H9 (cell line): Measurements from ENCODE around the gene SERPINE3. TPM values are rescaled to one million over a fixed set of nuclear protein-coding genes. Genes with fewer than 3 reads are reported as not detected.

Experiments used
- DNase-seq: peaks from one replicate; pipeline ENCODE4 v3.0.0-alpha.2; 2017
- H2AFZ ChIP-seq: one replicate; pipeline ENCODE4 v1.6.1; 2013; ENCODE audit warnings: mild to moderate bottlenecking, low read length, control low read depth, moderate library complexity
- H2AK5ac ChIP-seq: 2 replicates; pipeline ENCODE4 v1.6.1; 2013; ENCODE audit warnings: low read length, control low read depth, mixed read lengths; ENCODE audit not compliant: insufficient read length
- H2BK120ac ChIP-seq: one replicate; pipeline ENCODE4 v1.6.1; 2013; ENCODE audit warnings: low read depth, mild to moderate bottlenecking, low read length, control low read depth, inconsistent platforms; ENCODE audit not compliant: poor library complexity, severe bottlenecking
- H2BK12ac ChIP-seq: 2 replicates; pipeline ENCODE4 v1.6.1; 2013; ENCODE audit warnings: low read length, control low read depth, mixed read lengths, low read depth; ENCODE audit not compliant: insufficient read length
- H2BK15ac ChIP-seq: 2 replicates; pipeline ENCODE4 v1.6.1; 2013; ENCODE audit warnings: low read depth, low read length, control low read depth
- H2BK20ac ChIP-seq: one replicate; pipeline ENCODE4 v1.6.1; 2013; ENCODE audit warnings: low read depth, mild to moderate bottlenecking, low read length, control low read depth, inconsistent platforms; ENCODE audit not compliant: poor library complexity, severe bottlenecking
- H2BK5ac ChIP-seq: 2 replicates; pipeline ENCODE4 v1.6.1; 2013; ENCODE audit warnings: low read length, control low read depth, mixed read lengths; ENCODE audit not compliant: insufficient read length
- H3K14ac ChIP-seq: 2 replicates; pipeline ENCODE4 v1.6.1; 2013; ENCODE audit warnings: low read length, control low read depth; ENCODE audit not compliant: insufficient read depth
- H3K18ac ChIP-seq: 2 replicates; pipeline ENCODE4 v1.6.1; 2013; ENCODE audit warnings: low read depth, mild to moderate bottlenecking, mixed read lengths, low read length, control low read depth; ENCODE audit not compliant: insufficient read length
- H3K23ac ChIP-seq: 2 replicates; pipeline ENCODE4 v1.6.1; 2013; ENCODE audit warnings: low read length, control low read depth, mixed read lengths, low read depth; ENCODE audit not compliant: insufficient read length
- H3K23me2 ChIP-seq: 2 replicates; pipeline ENCODE4 v1.6.1; 2013; ENCODE audit warnings: low read depth, mild to moderate bottlenecking, mixed read lengths, low read length, control low read depth; ENCODE audit not compliant: insufficient read length, poor library complexity, severe bottlenecking
- H3K27ac ChIP-seq: 2 replicates; pipeline ENCODE4 v1.5.1; 2013; ENCODE audit warnings: low read length, control low read depth, mixed read lengths, low read depth; ENCODE audit not compliant: insufficient read length
- H3K27me3 ChIP-seq: 2 replicates; pipeline ENCODE4 v1.6.1; 2013; ENCODE audit warnings: low read length, control low read depth, inconsistent platforms; ENCODE audit not compliant: insufficient read depth
- H3K4ac ChIP-seq: 2 replicates; pipeline ENCODE4 v1.6.1; 2013; ENCODE audit warnings: low read depth, mild to moderate bottlenecking, control low read depth, inconsistent platforms, low read length, moderate library complexity
- H3K4me1 ChIP-seq: 2 replicates; pipeline ENCODE4 v1.6.1; 2013; ENCODE audit warnings: low read length, control low read depth, inconsistent platforms; ENCODE audit not compliant: insufficient read depth
- H3K4me2 ChIP-seq: 2 replicates; pipeline ENCODE4 v1.6.1; 2013; ENCODE audit warnings: low read length, control low read depth, mixed read lengths; ENCODE audit not compliant: insufficient read length, insufficient read depth
- H3K56ac ChIP-seq: 2 replicates; pipeline ENCODE4 v1.6.1; 2013; ENCODE audit warnings: low read depth, mild to moderate bottlenecking, mixed read lengths, low read length, control low read depth; ENCODE audit not compliant: insufficient read length
- H3K79me1 ChIP-seq: 2 replicates; pipeline ENCODE4 v1.6.1; 2013; ENCODE audit warnings: low read depth, mild to moderate bottlenecking, moderate library complexity, low read length, control low read depth, inconsistent platforms; ENCODE audit not compliant: insufficient read depth, poor library complexity, severe bottlenecking
- H3K79me2 ChIP-seq: 2 replicates; pipeline ENCODE4 v1.6.1; 2013; ENCODE audit warnings: low read length, control low read depth, inconsistent platforms; ENCODE audit not compliant: insufficient read depth
- H3K9ac ChIP-seq: 2 replicates; pipeline ENCODE4 v1.6.1; 2013; ENCODE audit warnings: low read length, control low read depth, mixed read lengths; ENCODE audit not compliant: insufficient read length; ENCODE audit errors: extremely low read depth
- H3K9me3 ChIP-seq: one replicate; pipeline ENCODE4 v1.6.1; 2013; ENCODE audit warnings: low read depth, low read length, inconsistent platforms; ENCODE audit not compliant: control insufficient read depth
- H3T11ph ChIP-seq: one replicate; pipeline ENCODE4 v1.6.1; 2013; ENCODE audit warnings: mild to moderate bottlenecking, low read length, control low read depth, inconsistent platforms
- H4K20me1 ChIP-seq: one replicate; pipeline ENCODE4 v1.6.1; 2013; ENCODE audit not compliant: control insufficient read depth, insufficient read length, insufficient read depth
- H4K5ac ChIP-seq: 2 replicates; pipeline ENCODE4 v1.6.1; 2013; ENCODE audit warnings: low read depth, mild to moderate bottlenecking, mixed read lengths, low read length, control low read depth; ENCODE audit not compliant: insufficient read length
- H4K8ac ChIP-seq: replicated peaks from 2 replicates; pipeline ENCODE4 v1.6.1; 2013; ENCODE audit warnings: low read length, control low read depth, mixed read lengths, low read depth; ENCODE audit not compliant: insufficient read length
- H4K91ac ChIP-seq: 2 replicates; pipeline ENCODE4 v1.6.1; 2013; ENCODE audit warnings: low read depth, mild to moderate bottlenecking, moderate library complexity, mixed read lengths, low read length, control low read depth; ENCODE audit not compliant: insufficient read length
- H3K27ac Mint-ChIP-seq, 3 experiments: 2 replicates in 2 of 3; 3 replicates in 1 of 3; pipeline ENCODE4 v1.8.0; 2020 to 2021; ENCODE audit warnings: mixed read lengths in 3 of 3, mild to moderate bottlenecking in 1 of 3, moderate library complexity in 1 of 3
- H3K27me3 Mint-ChIP-seq: 2 replicates; pipeline ENCODE4 v1.8.0; 2021; ENCODE audit warnings: low read depth, mild to moderate bottlenecking, moderate library complexity, mixed read lengths
- H3K36me3 Mint-ChIP-seq, 3 experiments: 2 replicates in 2 of 3; 3 replicates in 1 of 3; pipeline ENCODE4 v1.8.0; 2020 to 2021; ENCODE audit warnings: low read depth in 3 of 3, mixed read lengths in 3 of 3; ENCODE audit not compliant: insufficient read depth in 1 of 3
- H3K4me1 Mint-ChIP-seq, 2 experiments: 2 replicates each; pipeline ENCODE4 v1.8.0; 2020; ENCODE audit warnings: mixed read lengths in 2 of 2
- H3K4me3 Mint-ChIP-seq, 2 experiments: 2 replicates in 1 of 2; 3 replicates in 1 of 2; pipeline ENCODE4 v1.8.0; 2020 to 2021; ENCODE audit warnings: mild to moderate bottlenecking in 2 of 2, mixed read lengths in 2 of 2, moderate library complexity in 1 of 2
- H3K9me3 Mint-ChIP-seq, 2 experiments: 2 replicates in 1 of 2; 3 replicates in 1 of 2; pipeline ENCODE4 v1.8.0; 2020; ENCODE audit warnings: mild to moderate bottlenecking in 2 of 2, mixed read lengths in 2 of 2, moderate library complexity in 1 of 2
- WGBS: extraction: QIAGEN DNeasy Blood & Tissue Kit; methylation state at CpG from one replicate; pipeline ENCODE4 v1.1.7; 2013; ENCODE audit warnings: missing lambda C conversion rate, low lambda C conversion rate, mixed read lengths; ENCODE audit not compliant: insufficient read length; ENCODE audit errors: extremely low coverage; 5-methylcytosine and 5-hydroxymethylcytosine counted together
- total RNA-seq: library from RNA; stranded (reverse); gene quantifications from 2 replicates; pipeline ENCODE4 v1.2.1, GENCODE V29; 2021
- TF ChIP-seq, protein P1 (sequence below): fragments of 200-600 bp; sonication (generic); conservative IDR thresholded peaks from 3 replicates; pipeline ENCODE4 v1.8.0; 2021; ENCODE audit warnings: antibody characterized with exemption, mild to moderate bottlenecking

SERPINE3 gene
- total RNA-seq, 1 experiment from 2014 or later, result not detected

DNA sequence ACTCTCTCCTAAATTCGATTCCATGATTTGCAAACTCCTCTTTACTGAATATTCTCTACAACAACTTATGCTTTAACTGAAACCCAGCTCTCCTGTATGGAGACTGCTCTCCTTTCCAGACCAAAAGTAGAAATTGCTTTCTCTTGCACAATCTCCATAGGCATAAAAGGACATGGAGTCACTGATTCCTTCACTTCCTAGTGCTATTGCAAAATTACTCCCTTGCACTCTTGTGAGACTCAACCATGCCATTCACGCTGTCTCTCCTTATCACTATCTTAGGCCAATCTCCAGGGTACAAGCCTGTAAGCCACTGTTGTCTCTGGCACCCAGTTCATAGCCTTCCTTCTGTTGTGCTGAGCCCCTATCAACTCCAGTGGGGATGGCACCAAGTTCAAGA lies 30.6 kb downstream of the SERPINE3 start:
- H3K4me2 ChIP-seq, result no peak overlapping the region
- no peaks in the 10 kb centered on the region for H4K20me1 ChIP-seq
- H3K56ac ChIP-seq, result no peak overlapping the region
- H4K91ac ChIP-seq, result no peak overlapping the region
- H2AK5ac ChIP-seq, result no peak overlapping the region
- no peaks in the 10 kb centered on the region for H3K9me3 ChIP-seq
- TF ChIP-seq, protein P1, sequence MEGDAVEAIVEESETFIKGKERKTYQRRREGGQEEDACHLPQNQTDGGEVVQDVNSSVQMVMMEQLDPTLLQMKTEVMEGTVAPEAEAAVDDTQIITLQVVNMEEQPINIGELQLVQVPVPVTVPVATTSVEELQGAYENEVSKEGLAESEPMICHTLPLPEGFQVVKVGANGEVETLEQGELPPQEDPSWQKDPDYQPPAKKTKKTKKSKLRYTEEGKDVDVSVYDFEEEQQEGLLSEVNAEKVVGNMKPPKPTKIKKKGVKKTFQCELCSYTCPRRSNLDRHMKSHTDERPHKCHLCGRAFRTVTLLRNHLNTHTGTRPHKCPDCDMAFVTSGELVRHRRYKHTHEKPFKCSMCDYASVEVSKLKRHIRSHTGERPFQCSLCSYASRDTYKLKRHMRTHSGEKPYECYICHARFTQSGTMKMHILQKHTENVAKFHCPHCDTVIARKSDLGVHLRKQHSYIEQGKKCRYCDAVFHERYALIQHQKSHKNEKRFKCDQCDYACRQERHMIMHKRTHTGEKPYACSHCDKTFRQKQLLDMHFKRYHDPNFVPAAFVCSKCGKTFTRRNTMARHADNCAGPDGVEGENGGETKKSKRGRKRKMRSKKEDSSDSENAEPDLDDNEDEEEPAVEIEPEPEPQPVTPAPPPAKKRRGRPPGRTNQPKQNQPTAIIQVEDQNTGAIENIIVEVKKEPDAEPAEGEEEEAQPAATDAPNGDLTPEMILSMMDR, result no peak
- H2BK15ac ChIP-seq, result no peak overlapping the region
- no peak overlapping the region for H3K27ac ChIP-seq
- Mint-ChIP-seq H3K4me3 (no peak overlapping the region), H3K36me3 (peaks cover 17 to 34% (median 22%) of the 10 kb centered on the region in 3 experiments; a peak in 6 of 7 replicates), H3K27ac (peak overlapping the region in 2 of 3 experiments; percentile 59 to 77; a peak in 6 of 7 replicates), H3K9me3 (no peaks in the 10 kb centered on the region), H3K4me1 (no peaks in the 10 kb centered on the region), H3K27me3 (no peaks in the 10 kb centered on the region)
- no peak overlapping the region for H3K18ac ChIP-seq
- no peak overlapping the region for H2AFZ ChIP-seq
- H3K14ac ChIP-seq, result no peak overlapping the region
- H3T11ph ChIP-seq, result no peak overlapping the region
- H3K79me2 ChIP-seq, result no peaks in the 10 kb centered on the region
- no peak overlapping the region for H2BK120ac ChIP-seq
- H3K23me2 ChIP-seq, result no peaks in the 10 kb centered on the region
- H3K27me3 ChIP-seq, result no peaks in the 10 kb centered on the region
- no peak for DNase-seq
- H3K4ac ChIP-seq, result no peak overlapping the region
- no peak overlapping the region for H3K23ac ChIP-seq
- H3K79me1 ChIP-seq, result no peaks in the 10 kb centered on the region
- H4K5ac ChIP-seq, result no peak overlapping the region
- no peak overlapping the region for H2BK12ac ChIP-seq
- no peak overlapping the region for H3K9ac ChIP-seq
- no peaks in the 10 kb centered on the region; the same call in 1 of the 2 replicates for H3K4me1 ChIP-seq
- no peak overlapping the region for H2BK5ac ChIP-seq
- 100% methylated on average over 1 of the region's 2 CpGs for WGBS
- no peak overlapping the region for H4K8ac ChIP-seq
- no peak overlapping the region for H2BK20ac ChIP-seq
